KOPT-K1 (cell line): Measurements from ENCODE around the gene ACTR1A.
"Not testable (repeated sequence)": the region's sequence is repeated elsewhere in the genome, so short reads cannot be mapped to it uniquely, and the experiment has no call there.

Experiments used
- H3K27ac ChIP-seq: fragments of 200-600 bp; sonication (generic); 2 replicates; pipeline ENCODE4 v1.5.1; 2016; ENCODE audit warnings: antibody characterized with exemption, mild to moderate bottlenecking, low read depth, low read length; ENCODE audit not compliant: poor library complexity, severe bottlenecking
- H3K36me3 ChIP-seq: fragments of 200-600 bp; sonication (generic); 2 replicates; pipeline ENCODE4 v1.5.1; 2017; ENCODE audit warnings: antibody characterized with exemption, mild to moderate bottlenecking, low read length, moderate library complexity; ENCODE audit not compliant: insufficient read depth
- H3K9me3 ChIP-seq: fragments of 200-600 bp; sonication (generic); 2 replicates; pipeline ENCODE4 v1.5.1; 2017; ENCODE audit warnings: antibody characterized with exemption, low read length, mild to moderate bottlenecking; ENCODE audit not compliant: insufficient read depth, poor library complexity, severe bottlenecking

ACTR1A gene

GRCh38 chr10:102458656-102459055 is 43.9 kb downstream of the ACTR1A start:
- peaks cover 28% of the 10 kb centered on the region for H3K36me3 ChIP-seq
- H3K9me3 ChIP-seq = no peaks in the 10 kb centered on the region
- H3K27ac ChIP-seq = no peak overlapping the region

GRCh38 chr10:102457591-102458150 is 44.8 kb downstream of the ACTR1A start:
- peaks cover 37% of the 10 kb centered on the region for H3K36me3 ChIP-seq
- no peaks in the 10 kb centered on the region for H3K9me3 ChIP-seq
- H3K27ac ChIP-seq = no peak overlapping the region

- no peaks in the 10 kb centered on the region for H3K9me3 ChIP-seq
- peaks cover 51% of the 10 kb centered on the region for H3K36me3 ChIP-seq
- no peak overlapping the region for H3K27ac ChIP-seq
Measured at GRCh38 chr10:102455893-102456471, 46.5 kb downstream of the ACTR1A start.

- H3K27ac ChIP-seq, H3K9me3 ChIP-seq: not testable (repeated sequence)
- H3K36me3 ChIP-seq = peaks cover 51% of the 10 kb centered on the region
Measured at GRCh38 chr10:102454662-102455487, 47.6 kb downstream of the ACTR1A start.

- Histone ChIP-seq H3K9me3 (no peaks in the 10 kb centered on the region), H3K36me3 (peaks cover 51% of the 10 kb centered on the region), H3K27ac (no peak overlapping the region)
Measured at GRCh38 chr10:102453502-102453901, 49.0 kb downstream of the ACTR1A start.

GRCh38 chr10:102452672-102453340 is 49.7 kb downstream of the ACTR1A start:
- no peak overlapping the region for H3K27ac ChIP-seq
- H3K36me3 ChIP-seq = peaks cover 51% of the 10 kb centered on the region
- no peaks in the 10 kb centered on the region for H3K9me3 ChIP-seq

- Histone ChIP-seq H3K9me3 (no peaks in the 10 kb centered on the region), H3K36me3 (peaks cover 47% of the 10 kb centered on the region), H3K27ac (peak within 1 kb of the TSS; percentile 83)
Measured at GRCh38 chr10:102451105-102451969, 51.2 kb downstream of the ACTR1A start, which contains the start of gene C10orf95. Gene C10orf95 (minus strand): TSS chr10:102451543. CDS start chr10:102451093, 450 bp downstream.

GRCh38 chr10:102450374-102451104 is 52.0 kb downstream of the ACTR1A start:
- no peaks in the 10 kb centered on the region for H3K9me3 ChIP-seq
- H3K27ac ChIP-seq = peak overlapping the region; percentile 83

GRCh38 chr10:102450124-102450373 is 52.5 kb downstream of the ACTR1A start:
- Histone ChIP-seq H3K27ac (peak overlapping the region; percentile 83), H3K9me3 (no peaks in the 10 kb centered on the region), H3K36me3 (peaks cover 36% of the 10 kb centered on the region)

More at GRCh38 chr10:102450374-102451104, 52.0 kb downstream of the ACTR1A start:
- H3K36me3 ChIP-seq = peaks cover 39% of the 10 kb centered on the region

GRCh38 chr10:102449321-102450123 is 53.0 kb downstream of the ACTR1A start:
- Histone ChIP-seq H3K9me3 (no peaks in the 10 kb centered on the region), H3K27ac (peak overlapping the region; percentile 83), H3K36me3 (peaks cover 30% of the 10 kb centered on the region)

- Histone ChIP-seq H3K9me3 (no peaks in the 10 kb centered on the region), H3K27ac (no peak overlapping the region)
Measured at GRCh38 chr10:102444851-102445250, 57.7 kb downstream of the ACTR1A start.

GRCh38 chr10:102438374-102438773 is 64.1 kb downstream of the ACTR1A start:
- no peaks in the 10 kb centered on the region for H3K9me3 ChIP-seq
- H3K27ac ChIP-seq = no peak overlapping the region
- no peaks in the 10 kb centered on the region; the same call in 1 of the 2 replicates for H3K36me3 ChIP-seq

More at GRCh38 chr10:102444851-102445250, 57.7 kb downstream of the ACTR1A start:
- H3K36me3 ChIP-seq = no peaks in the 10 kb centered on the region

- Histone ChIP-seq H3K27ac (no peak overlapping the region), H3K36me3 (no peaks in the 10 kb centered on the region; the same call in 1 of the 2 replicates), H3K9me3 (no peaks in the 10 kb centered on the region)
Measured at GRCh38 chr10:102437515-102437914, 65.0 kb downstream of the ACTR1A start.
